GM19193 (cell line): ENCODE results near the gene ZNF697.

Experiments used
- POLR2A ChIP-seq: IDR thresholded peaks from 4 replicates; pipeline ENCODE4 v1.6.1; 2011; ENCODE audit not compliant: insufficient read depth, insufficient read length; ENCODE audit errors: extremely low read depth

Gene ZNF697

DNA sequence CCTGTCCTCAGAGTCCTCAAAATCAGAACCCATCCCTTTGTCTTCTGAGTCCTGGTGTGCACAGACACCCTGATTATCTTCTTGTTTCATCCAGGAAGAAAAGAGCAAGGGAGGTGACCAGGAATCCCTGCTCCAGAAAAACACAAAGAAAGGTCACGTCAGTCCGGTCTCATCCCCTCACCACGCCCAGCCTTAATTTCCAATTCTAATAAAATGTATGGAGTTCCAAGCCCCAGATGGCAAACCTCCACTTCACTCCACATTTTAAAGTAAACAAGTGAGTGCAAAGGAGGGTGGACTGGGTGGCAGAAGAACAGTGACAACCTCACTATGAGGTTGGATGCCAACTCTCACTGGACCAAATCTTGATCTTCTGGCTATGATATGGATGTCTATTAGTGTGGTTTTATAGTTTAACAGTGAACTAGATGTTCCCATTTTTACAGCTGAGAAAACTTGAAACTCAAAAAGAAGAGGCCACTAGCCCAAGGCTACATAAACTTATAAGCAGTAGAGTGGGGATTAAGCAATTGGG lies 22.0 kb downstream of the ZNF697 start:
- TF ChIP-seq POLR2A: no peak

DNA sequence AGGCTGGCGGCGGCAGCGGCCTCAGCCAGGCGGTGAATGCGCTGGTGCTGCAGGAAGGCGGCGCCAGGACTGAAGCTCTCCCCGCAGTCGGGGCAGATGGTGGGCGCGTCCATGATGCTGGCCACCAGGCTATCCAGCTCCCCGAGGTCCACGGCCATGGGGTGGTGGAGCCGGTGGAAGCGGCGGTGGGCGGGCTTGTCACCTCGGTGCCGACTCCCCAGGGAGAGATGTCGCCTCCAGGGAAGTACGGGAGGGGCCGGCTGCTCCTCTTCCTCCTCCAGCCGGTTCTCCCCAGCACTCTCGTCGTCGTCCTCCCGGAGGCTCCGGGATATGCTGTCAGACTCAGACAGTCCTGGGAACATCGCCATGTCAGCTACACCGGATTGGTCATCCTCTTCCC lies 24.4 kb downstream of the ZNF697 start:
- no peak for TF ChIP-seq POLR2A

DNA sequence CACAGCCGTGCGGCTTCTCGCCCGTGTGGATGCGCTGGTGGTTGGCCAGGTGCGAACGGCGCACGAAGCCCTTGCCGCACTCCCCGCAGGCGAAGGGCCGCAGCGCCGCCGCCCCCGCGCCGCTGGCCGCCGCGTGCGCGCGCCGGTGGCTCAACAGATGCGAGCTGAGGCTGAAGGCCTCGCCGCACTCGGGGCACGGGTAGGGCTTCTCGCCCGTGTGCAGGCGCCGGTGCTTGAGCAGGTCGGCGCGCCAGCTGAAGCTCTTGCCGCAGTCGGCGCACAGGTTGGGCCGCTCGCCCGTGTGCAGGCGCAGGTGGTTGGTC lies 24.9 kb downstream of the ZNF697 start:
- no peak for TF ChIP-seq POLR2A

DNA sequence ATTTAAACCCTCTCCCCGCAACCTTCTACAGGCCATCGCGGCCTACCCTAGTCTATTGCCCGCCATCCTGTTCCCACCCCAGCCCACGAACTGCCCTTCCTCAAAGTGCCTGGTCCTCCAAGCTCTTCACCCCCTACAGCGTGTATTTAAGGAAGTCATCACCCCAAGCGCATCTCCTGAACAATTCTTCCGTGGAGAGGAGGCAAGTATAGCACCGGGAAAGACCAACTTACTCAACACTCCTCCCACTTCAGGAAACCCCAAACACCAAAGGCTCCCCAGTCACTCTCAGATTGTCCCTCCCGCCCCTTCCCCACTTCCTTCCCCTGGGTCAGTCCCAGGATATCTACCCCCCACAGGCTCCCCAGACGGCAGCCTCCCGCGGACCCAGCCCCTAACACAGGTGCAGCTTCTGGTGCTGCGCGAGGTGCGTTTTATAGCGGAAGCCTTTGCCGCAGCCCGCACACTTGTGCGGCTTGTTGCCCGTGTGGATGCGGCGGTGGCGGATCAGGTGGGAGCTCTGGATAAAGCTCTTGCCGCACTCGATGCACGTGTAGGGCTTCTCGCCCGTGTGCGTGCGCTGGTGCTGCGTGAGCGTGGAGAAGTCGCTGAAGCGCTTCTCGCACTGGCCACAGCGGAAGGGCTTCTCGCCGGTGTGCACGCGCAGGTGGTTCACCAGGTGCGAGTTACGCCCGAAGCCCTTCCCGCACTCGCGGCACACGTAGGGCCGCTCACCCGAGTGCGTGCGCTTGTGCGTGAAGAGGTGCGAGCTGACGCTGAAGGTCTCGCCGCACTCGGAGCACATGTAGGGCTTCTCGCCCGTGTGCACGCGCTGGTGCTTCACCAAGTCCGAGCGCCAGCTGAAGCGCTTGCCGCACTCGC lies 25.5 kb downstream of the ZNF697 start:
- TF ChIP-seq POLR2A: no peak

DNA sequence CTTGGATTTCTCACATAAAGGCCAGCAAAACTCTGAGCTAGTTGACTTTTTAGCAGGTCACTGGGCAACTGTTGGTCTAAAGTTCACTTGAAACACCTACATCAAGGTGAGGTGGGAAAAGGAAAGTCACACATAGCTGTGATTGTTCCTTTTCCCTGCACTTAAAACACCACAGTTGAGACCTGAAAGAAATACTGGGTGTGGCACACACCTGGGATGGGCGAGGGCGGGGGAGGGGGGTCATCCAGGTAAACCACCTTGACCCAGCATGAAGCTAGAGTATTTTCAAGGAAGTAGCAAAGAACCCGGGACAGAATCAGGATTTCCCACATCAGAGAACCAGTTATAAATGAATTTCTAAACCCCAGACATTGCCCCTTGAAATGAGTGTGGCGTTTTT lies 26.4 kb downstream of the ZNF697 start:
- no peak for TF ChIP-seq POLR2A

DNA sequence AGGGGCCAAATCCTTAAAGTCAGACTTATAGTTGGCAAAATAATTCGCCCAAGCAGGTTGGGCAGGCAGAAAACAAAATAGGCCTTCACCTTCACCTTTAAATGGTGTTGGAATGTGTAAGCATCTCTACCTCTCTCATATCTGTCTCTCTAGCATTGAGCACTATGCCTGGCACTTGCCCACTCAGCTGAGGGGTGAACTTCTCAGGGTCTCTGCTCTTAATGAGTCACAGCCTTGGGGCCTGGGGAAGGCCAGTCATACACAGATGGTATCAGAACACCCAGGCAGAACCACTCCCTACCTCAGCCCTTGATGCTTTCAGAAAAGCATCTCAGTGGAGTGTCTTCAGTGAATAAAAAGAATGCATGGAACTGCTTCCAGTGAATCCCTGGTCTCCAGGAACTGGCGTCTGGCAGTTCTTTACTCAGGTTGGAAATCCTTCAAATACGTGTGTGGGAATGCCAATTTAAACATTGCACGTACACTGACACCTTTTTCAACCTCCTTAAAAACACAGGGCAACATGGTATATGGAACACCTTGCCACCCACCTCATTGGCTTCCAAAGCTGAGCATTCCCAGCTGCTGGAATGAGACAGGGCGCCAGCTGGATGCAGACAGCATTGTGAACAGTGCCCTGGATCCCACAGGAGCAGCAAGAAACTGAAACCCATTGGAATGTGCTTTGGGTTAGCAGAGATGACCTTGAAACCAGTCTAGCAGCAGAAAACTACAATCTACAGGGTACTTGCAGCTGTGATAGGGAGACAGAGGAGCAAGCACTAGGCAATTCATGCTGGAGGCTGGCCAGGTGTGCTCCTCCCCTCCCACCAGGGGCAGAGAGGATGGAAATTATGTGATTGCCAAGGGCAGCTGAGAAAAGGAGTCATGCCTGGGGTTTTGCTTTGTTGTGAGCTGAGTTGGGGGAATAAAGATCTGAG lies 30.0 kb downstream of the ZNF697 start:
- TF ChIP-seq POLR2A: no peak

DNA sequence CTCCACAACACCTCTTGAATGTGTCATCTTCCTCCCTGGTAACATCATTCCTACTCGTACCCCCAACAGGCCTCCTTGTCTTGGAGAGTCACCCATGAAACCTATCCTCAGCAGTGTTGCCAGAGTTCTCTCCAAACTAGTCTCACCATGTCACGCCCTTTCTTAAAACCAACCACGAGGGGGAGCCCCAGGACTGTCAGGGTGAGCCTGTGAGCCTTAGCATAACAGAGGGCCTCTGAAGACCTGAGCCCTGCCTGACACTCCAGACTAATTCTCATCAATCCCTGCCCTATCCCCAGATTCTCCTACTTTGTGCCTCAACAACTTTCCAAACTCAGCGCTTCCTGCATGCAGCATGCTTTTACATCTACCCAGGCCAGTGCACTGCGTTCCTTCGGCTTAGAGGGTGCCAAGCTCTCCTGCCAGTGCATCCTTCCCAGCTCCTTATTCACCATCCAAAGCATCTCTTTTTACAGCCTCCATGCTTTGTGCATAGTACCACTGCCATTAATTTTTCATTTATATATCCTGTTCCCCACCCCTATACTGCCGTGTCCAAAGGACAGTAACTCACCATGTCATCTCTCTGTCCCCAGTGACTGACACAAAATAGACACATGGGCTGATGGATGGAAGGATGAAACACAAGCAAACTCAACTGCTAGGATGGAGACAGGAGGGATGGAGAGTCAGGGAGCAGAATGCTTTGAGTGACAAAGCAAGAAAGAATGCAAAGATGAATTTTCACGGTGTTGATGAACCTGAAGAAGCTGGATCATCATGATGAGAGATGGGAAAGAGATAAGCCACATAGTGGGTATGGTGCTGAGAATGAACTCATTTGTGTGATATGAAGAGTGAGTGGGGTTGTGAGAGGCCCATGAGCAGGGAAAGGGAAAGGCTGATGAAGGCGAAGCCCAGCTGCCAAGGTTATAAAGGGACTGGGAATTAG lies 34.0 kb downstream of the ZNF697 start:
- TF ChIP-seq POLR2A: no peak

DNA sequence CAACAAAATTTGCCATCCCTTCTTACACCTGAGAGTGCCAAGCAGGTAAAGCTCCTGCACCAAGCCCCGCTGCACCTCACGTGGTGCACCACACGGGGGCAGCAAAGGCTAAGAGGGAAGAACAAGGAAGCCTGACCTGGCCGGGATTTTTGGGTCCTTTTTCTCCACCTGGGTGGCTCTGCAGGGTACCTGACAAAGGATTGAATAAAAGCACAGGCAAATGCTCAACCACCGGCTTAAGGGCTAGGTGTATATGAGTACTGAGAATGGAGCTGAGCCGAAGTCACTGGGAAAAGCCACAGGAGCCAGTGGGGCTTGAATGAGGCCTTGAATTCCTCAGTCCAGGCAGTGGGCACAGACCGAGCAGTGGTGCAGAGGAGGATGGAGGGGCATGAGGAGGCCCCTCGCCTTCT lies 36.4 kb downstream of the ZNF697 start:
- no peak for TF ChIP-seq POLR2A

DNA sequence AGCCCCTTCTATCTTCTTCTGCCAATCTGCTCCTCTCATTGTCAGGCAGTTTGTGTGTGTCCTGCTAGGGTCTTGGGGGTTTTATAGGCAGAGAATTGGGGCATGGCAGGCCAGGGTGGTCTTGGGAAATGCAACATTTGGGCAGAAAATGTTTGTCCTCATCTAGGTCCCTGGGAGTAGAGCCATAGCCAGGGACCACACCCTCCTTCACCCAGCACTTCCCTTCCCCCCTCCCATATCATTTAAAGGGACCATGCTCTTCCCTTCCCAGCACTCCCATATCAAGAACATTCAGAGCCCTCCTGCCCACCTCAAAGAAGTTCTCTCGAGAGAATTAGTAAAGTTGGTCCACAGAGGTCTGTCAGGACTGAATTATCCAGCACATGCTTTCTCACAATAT lies 41.7 kb downstream of the ZNF697 start:
- no peak for TF ChIP-seq POLR2A

DNA sequence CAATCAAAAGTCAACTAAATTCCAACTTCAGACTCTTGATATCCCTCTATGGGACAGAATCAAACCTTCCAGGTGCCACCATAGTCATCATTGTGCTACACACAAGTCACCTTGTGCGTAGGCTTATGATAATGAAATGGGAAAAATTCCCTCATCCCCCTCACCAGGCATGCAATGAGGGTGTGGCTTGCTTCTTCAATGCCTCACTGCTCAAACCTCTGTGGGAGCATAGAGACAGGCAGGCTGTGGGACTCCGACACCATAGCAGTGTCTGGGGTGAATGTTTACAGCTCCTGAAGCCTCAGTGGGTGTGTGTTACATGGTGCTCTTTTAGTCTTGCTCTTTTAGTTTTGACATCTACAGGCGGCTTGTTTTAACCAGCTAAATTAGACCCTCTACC lies 42.4 kb downstream of the ZNF697 start:
- TF ChIP-seq POLR2A: no peak

DNA sequence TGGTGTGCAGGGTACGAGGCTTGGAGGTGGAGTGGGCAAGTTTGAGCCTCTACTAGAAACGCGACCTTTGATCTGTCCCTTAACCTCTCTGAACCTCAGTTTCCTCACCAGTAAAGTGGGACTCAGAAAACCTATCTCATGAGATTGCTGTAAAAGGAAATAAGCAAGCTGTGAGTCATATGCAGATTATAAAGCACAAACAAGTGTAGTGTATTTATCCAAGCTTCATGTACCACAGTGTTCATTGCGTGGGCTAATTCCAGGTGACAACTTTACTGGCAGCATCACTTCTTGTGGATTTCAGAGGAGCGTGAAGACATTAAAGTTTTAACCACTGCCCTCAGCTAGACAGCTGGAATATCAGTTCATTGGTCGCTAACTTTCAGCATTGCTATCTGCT lies 44.4 kb downstream of the ZNF697 start:
- TF ChIP-seq POLR2A: no peak

DNA sequence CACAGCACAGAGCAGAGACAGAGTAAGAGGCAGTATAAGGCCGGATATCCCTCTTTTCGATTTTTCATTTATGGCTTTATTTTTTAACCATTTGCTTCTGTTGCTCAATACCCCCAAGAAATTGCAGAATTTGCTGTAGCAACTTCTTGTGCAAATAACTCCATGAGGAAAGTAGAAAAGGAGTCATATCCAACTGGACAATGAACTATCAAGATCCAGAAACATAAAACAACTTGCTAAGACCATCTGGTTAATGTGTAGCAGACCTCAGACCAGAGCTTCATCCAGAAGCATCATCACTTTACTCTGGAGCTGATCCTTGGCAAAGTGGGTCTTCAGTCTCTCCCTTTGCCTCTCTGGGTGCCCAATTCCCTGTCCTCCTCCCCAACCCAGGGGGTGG lies 45.9 kb downstream of the ZNF697 start:
- no peak for TF ChIP-seq POLR2A

DNA sequence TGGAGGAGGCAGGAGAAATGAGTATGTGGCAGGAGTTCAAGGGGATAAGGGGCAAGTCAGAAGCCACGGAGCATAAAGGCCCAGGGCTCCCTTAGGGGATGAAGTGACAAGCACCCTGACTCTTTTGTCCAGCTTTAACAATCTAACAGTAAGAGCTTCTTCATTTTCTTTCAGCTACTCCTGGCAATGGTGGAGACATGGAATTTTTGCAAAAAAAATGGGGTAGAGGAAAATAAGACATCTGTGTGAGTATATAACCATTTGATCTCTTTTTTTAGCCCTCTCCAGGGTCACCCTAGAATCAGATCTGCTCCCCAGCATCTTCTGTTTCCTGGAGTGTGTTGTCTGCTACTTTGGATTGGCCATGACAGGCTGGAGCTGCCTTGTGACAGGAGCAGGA lies 47.1 kb downstream of the ZNF697 start:
- no peak for TF ChIP-seq POLR2A

DNA sequence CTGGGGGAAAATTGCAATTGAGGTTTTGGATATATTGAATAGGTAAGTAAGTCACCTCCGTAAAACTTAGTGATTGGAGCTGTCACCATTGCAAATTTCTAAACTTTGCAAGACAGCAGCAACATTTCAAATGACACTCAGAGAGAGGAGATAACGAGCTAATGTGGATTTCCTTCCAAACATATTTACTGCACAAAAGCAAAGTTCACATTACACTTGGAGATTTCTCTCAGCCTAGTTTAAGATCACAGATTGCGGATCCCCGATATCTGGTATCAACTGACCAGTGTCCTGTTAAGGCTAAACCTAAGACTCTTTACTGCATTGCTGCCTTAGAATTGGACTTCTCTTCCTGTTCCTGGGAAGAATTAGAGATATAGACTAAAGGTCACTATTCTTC lies 47.5 kb downstream of the ZNF697 start:
- TF ChIP-seq POLR2A: no peak
